PC-3 (cell line): ENCODE results near the gene RPL13A.

Experiments
- CTCF ChIP-seq: fragments of 300-600 bp; sonication (generic); conservative IDR thresholded peaks from 2 replicates; pipeline ENCODE4 v1.5.1; 2017; ENCODE audit warnings: antibody characterized with exemption, low read depth, mild to moderate bottlenecking, low read length
- EZH2 ChIP-seq: fragments of 300-600 bp; sonication (generic); IDR thresholded peaks from one replicate; pipeline ENCODE4 v1.6.1; 2017; ENCODE audit warnings: antibody characterized with exemption, mild to moderate bottlenecking, low read length; ENCODE audit not compliant: unreplicated experiment

GRCh38 chr19:49441960-49442350 is 45.5 kb upstream of the RPL13A start:
- TF ChIP-seq CTCF: no peak
- no peak for TF ChIP-seq EZH2
